SU-DHL-6 (cell line): ENCODE data around the gene KLK2.

Experiments used
- EZH2phosphoT487 ChIP-seq: fragments of 200-600 bp; sonication (generic), shearing (Covaris generic); conservative IDR thresholded peaks from 2 replicates; pipeline ENCODE4 v1.6.1; 2018; ENCODE audit warnings: mild to moderate bottlenecking, antibody characterized with exemption, low read length, moderate library complexity, mixed read lengths
- TF ChIP-seq, protein P1 (sequence below): fragments of 200-600 bp; sonication (generic); IDR thresholded peaks from one replicate; pipeline ENCODE4 v1.5.1; 2017; ENCODE audit warnings: antibody characterized with exemption, mild to moderate bottlenecking, low read length, moderate library complexity; ENCODE audit not compliant: insufficient read depth, poor library complexity, severe bottlenecking

GRCh38 chr19:50838239-50838638 is 35.0 kb upstream of the KLK2 start:
- TF ChIP-seq EZH2phosphoT487 = no peak
- TF ChIP-seq, protein P1, sequence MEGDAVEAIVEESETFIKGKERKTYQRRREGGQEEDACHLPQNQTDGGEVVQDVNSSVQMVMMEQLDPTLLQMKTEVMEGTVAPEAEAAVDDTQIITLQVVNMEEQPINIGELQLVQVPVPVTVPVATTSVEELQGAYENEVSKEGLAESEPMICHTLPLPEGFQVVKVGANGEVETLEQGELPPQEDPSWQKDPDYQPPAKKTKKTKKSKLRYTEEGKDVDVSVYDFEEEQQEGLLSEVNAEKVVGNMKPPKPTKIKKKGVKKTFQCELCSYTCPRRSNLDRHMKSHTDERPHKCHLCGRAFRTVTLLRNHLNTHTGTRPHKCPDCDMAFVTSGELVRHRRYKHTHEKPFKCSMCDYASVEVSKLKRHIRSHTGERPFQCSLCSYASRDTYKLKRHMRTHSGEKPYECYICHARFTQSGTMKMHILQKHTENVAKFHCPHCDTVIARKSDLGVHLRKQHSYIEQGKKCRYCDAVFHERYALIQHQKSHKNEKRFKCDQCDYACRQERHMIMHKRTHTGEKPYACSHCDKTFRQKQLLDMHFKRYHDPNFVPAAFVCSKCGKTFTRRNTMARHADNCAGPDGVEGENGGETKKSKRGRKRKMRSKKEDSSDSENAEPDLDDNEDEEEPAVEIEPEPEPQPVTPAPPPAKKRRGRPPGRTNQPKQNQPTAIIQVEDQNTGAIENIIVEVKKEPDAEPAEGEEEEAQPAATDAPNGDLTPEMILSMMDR = no peak
